Measurements from ENCODE around the gene NCDN.

Gene NCDN

GRCh38 chr1:35559317-35559944 is 1.8 kb downstream of the NCDN start:
- H3K4me3 ChIP-seq (ENCODE audit: low read depth, low read length), result no peak overlapping the region
- TF ChIP-seq, protein P1, sequence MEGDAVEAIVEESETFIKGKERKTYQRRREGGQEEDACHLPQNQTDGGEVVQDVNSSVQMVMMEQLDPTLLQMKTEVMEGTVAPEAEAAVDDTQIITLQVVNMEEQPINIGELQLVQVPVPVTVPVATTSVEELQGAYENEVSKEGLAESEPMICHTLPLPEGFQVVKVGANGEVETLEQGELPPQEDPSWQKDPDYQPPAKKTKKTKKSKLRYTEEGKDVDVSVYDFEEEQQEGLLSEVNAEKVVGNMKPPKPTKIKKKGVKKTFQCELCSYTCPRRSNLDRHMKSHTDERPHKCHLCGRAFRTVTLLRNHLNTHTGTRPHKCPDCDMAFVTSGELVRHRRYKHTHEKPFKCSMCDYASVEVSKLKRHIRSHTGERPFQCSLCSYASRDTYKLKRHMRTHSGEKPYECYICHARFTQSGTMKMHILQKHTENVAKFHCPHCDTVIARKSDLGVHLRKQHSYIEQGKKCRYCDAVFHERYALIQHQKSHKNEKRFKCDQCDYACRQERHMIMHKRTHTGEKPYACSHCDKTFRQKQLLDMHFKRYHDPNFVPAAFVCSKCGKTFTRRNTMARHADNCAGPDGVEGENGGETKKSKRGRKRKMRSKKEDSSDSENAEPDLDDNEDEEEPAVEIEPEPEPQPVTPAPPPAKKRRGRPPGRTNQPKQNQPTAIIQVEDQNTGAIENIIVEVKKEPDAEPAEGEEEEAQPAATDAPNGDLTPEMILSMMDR (IDR thresholded peaks at IDR 0.05; ENCODE audit: borderline replicate concordance, insufficient read depth, low read depth, low read length), result no peak

GRCh38 chr1:35560256-35561225 is 2.9 kb downstream of the NCDN start:
- TF ChIP-seq, protein P1 (IDR thresholded peaks at IDR 0.05; ENCODE audit: borderline replicate concordance, insufficient read depth, low read depth, low read length), result no peak
- H3K4me3 ChIP-seq (ENCODE audit: low read depth, low read length), result no peak overlapping the region

DNA sequence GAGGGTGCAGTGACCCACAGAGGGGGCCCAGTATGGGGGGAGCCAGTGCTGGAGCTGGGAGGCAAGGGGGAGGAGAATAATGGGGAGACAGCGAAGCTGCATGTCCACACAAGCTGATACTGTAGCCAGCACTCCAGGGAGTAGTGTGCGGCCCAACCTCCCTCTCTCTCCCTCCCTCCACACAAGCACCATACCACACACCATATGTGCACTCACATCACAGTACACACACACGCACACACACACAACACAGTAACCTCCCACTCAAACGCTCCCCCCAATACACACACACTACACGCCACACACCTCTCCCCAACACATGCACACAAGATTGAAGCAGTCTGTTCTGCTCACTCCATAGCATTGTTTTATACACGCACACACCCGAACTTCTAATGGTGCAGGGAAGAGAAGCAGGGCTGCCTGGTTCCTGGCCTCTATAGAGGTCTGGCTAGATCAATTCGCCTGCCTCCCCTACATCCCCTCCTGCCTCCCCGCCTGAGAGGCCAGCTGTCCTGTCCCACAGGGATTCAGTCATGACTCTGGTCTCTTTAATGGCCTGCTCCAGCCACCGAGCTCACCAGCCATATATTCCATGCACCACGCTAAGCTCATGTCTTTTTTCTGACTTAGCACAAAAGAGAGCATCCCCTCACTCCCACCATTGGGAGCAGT is 3.8 kb downstream of the NCDN start:
- TF ChIP-seq, protein P1 (IDR thresholded peaks at IDR 0.05; ENCODE audit: borderline replicate concordance, insufficient read depth, low read depth, low read length), result no peak
- no peak overlapping the region for H3K4me3 ChIP-seq (ENCODE audit: low read depth, low read length)

DNA sequence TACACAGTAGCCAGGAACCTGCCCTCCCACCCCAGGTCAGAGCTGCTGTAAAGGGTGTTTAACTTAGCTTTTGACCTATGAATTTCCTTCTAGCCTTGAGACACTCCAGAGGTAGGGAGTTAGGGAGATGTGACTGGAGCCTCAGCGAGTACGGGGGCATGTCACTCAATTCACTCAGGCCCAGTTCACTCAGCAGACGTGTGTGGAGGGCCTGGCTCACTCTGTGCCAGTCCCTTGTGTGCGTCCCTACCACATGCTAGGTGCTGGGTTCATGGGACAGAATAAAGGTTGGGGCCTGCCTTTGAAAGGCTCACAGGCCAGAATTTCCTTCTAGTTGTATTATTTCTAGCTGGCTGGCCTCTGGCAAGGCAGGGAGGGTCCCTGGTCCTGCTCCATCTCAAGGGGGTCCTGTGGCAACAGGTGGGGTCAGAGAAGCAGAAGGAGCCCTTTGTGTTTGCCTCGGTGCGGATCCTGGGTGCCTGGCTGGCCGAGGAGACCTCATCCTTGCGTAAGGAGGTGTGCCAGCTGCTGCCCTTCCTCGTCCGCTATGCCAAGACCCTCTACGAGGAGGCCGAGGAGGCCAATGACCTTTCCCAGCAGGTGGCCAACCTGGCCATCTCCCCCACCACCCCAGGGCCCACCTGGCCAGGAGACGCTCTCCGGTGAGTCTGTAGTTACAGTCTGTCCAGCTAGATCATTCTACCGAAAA is 4.5 kb downstream of the NCDN start:
- TF ChIP-seq, protein P1 (IDR thresholded peaks at IDR 0.05; ENCODE audit: borderline replicate concordance, insufficient read depth, low read depth, low read length), result no peak
- no peak overlapping the region for H3K4me3 ChIP-seq (ENCODE audit: low read depth, low read length)

DNA sequence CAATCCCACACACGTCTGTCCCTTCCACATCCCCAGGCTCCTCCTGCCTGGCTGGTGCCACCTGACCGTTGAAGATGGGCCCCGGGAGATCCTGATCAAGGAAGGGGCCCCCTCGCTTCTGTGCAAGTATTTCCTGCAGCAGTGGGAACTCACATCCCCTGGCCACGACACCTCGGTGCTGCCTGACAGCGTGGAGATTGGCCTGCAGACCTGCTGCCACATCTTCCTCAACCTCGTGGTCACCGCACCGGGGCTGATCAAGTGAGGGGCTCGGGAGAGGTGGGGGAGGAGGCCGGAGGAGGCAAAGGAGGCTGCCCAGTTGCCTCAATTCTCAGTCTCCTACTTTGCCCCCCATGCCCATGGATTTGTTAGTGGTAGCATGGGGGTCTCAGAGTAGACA is 5.6 kb downstream of the NCDN start:
- H3K4me3 ChIP-seq (ENCODE audit: low read depth, low read length), result no peak overlapping the region
- TF ChIP-seq, protein P1 (IDR thresholded peaks at IDR 0.05; ENCODE audit: borderline replicate concordance, insufficient read depth, low read depth, low read length), result no peak

DNA sequence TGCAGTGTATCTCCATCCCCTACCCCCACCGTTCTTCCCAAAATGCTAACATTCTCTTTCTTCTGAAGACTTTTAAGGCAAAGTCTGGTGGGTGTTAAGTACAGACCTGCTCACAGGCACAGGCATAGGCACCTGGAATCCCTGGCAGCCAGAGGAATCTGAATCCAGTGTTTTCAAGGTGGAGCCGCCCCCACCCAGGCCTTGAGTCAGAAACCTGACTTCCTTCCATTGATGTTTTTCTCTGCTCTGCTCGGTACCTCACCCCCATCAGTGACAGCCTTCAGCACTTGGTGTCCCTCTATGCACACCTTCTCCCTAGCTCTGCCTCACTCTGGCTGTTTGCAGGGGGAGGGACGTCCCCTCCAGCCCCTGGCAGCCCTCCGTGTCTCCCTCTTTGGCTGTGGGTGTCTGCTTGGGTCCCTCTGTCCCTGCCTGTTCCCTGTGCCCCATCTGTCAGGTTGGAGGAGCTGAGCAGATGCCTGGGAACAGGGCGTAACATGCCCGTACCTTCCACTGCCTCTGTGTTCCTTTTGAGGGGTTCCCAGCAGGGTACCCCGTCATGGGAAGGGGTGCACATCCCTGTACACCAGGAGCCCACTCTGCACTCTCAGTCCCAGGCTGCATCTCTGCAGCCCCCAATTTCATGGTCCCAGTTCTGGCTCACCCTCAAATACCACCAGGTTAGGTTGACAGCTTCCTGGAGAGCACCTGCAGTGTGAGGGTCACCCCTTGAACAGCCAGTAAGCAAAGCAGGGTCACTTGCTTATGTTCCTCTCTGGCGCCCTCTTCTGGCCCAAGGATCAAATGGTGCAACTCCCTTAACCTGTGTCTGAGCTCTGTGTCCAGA is 6.7 kb downstream of the NCDN start:
- TF ChIP-seq, protein P1 (IDR thresholded peaks at IDR 0.05; ENCODE audit: borderline replicate concordance, insufficient read depth, low read depth, low read length), result peak; percentile 86

More for the DNA sequence above, 6.7 kb downstream of the NCDN start:
- H3K4me3 ChIP-seq (ENCODE audit: low read depth, low read length), result no peak overlapping the region

Measured in GM12875 (cell line).